MM.1S (cell line): ENCODE measurements around the gene CYTL1.

Experiments used
- DNase-seq: peaks from one replicate; pipeline ENCODE4 v3.0.0-alpha.2; 2015
- H2AFZ ChIP-seq: fragments of 300-600 bp; sonication (generic); 2 replicates; pipeline ENCODE4 v1.6.0; 2016; ENCODE audit warnings: antibody characterized with exemption, low read length
- H3F3A ChIP-seq: fragments of 300-600 bp; sonication (generic); 2 replicates; pipeline ENCODE4 v1.6.1; 2016; ENCODE audit warnings: mild to moderate bottlenecking, antibody characterized with exemption, low read length, moderate library complexity, mixed read lengths; ENCODE audit not compliant: insufficient read depth
- H3K27ac ChIP-seq: fragments of 300-600 bp; sonication (generic); 2 replicates; pipeline ENCODE4 v1.5.1; 2016; ENCODE audit warnings: mild to moderate bottlenecking, low read length
- H3K27me3 ChIP-seq: fragments of 300-600 bp; sonication (generic); replicated peaks from 2 replicates; pipeline ENCODE4 v1.6.0; 2016; ENCODE audit warnings: low read length; ENCODE audit not compliant: insufficient read depth
- H3K36me3 ChIP-seq: fragments of 300-600 bp; sonication (generic); replicated peaks from 2 replicates; pipeline ENCODE4 v1.6.1; 2016; ENCODE audit warnings: mild to moderate bottlenecking, low read length, mixed read lengths; ENCODE audit not compliant: insufficient read depth
- H3K4me1 ChIP-seq: fragments of 300-600 bp; sonication (generic); 2 replicates; pipeline ENCODE4 v1.6.1; 2016; ENCODE audit warnings: low read length, mixed read lengths
- H3K4me2 ChIP-seq: fragments of 300-600 bp; sonication (generic); 2 replicates; pipeline ENCODE4 v1.6.0; 2016; ENCODE audit warnings: low read depth, low read length
- H3K4me3 ChIP-seq: fragments of 300-600 bp; sonication (generic); 2 replicates; pipeline ENCODE4 v1.5.1; 2016; ENCODE audit warnings: low read length, mixed read lengths
- H3K79me2 ChIP-seq: fragments of 300-600 bp; sonication (generic); 2 replicates; pipeline ENCODE4 v1.6.1; 2016; ENCODE audit warnings: mixed run types, low read length, mixed read lengths
- H3K9ac ChIP-seq: fragments of 300-600 bp; sonication (generic); 2 replicates; pipeline ENCODE4 v1.6.1; 2016; ENCODE audit warnings: low read length, mixed read lengths
- H3K9me2 ChIP-seq: fragments of 300-600 bp; sonication (generic); replicated peaks from 2 replicates; pipeline ENCODE4 v1.6.1; 2016; ENCODE audit warnings: mild to moderate bottlenecking, low read length, mixed read lengths; ENCODE audit not compliant: insufficient read depth
- H3K9me3 ChIP-seq: fragments of 300-600 bp; sonication (generic); replicated peaks from 2 replicates; pipeline ENCODE4 v1.6.1; 2016; ENCODE audit warnings: mild to moderate bottlenecking, low read length, mixed read lengths; ENCODE audit not compliant: insufficient read depth
- H4K20me1 ChIP-seq: fragments of 300-600 bp; sonication (generic); 2 replicates; pipeline ENCODE4 v1.6.1; 2016; ENCODE audit warnings: mild to moderate bottlenecking, low read length, moderate library complexity, mixed read lengths; ENCODE audit not compliant: insufficient read depth
- EZH2 ChIP-seq: fragments of 300-600 bp; sonication (generic); optimal IDR thresholded peaks from 2 replicates; pipeline ENCODE3; 2017; ENCODE audit warnings: low read depth, mild to moderate bottlenecking, antibody characterized with exemption, low read length, mixed read lengths
- EZH2phosphoT487 ChIP-seq: fragments of 300-600 bp; sonication (generic); IDR thresholded peaks from 2 replicates; pipeline ENCODE4 v1.6.1; 2018; ENCODE audit warnings: antibody characterized with exemption, low read length
- TF ChIP-seq, protein P1 (sequence below): fragments of 300-600 bp; sonication (generic); IDR thresholded peaks from 2 replicates; pipeline ENCODE4 v1.5.1; 2016; ENCODE audit warnings: antibody characterized with exemption, low read length, mixed read lengths

Gene CYTL1

DNA sequence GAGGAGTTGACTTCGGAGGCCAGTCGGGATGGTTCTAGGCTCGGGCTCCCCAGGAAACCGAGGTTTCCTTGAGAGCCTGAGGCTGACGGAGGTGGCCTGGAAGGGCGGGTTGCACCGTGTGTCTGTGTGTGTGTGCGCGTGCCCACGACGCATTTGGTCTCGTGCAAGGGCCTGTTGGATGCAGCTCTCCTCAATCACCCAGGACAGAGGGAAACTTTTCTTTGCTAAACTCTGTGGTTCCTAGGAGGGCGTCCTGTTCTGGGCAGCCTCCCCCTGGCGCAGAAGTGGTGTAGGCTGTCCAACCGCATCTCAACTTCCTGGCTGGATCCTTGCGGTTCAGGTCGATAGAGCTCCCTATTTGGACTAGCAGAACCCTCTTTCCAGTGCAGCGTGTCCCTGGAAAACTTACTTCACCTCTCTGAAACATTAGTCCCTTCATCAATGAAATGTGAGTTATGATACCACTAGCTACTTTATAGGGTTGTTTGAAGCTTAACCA, 33.0 kb upstream of the CYTL1 start:
- H3K4me3 ChIP-seq, result no peak overlapping the region

DNA sequence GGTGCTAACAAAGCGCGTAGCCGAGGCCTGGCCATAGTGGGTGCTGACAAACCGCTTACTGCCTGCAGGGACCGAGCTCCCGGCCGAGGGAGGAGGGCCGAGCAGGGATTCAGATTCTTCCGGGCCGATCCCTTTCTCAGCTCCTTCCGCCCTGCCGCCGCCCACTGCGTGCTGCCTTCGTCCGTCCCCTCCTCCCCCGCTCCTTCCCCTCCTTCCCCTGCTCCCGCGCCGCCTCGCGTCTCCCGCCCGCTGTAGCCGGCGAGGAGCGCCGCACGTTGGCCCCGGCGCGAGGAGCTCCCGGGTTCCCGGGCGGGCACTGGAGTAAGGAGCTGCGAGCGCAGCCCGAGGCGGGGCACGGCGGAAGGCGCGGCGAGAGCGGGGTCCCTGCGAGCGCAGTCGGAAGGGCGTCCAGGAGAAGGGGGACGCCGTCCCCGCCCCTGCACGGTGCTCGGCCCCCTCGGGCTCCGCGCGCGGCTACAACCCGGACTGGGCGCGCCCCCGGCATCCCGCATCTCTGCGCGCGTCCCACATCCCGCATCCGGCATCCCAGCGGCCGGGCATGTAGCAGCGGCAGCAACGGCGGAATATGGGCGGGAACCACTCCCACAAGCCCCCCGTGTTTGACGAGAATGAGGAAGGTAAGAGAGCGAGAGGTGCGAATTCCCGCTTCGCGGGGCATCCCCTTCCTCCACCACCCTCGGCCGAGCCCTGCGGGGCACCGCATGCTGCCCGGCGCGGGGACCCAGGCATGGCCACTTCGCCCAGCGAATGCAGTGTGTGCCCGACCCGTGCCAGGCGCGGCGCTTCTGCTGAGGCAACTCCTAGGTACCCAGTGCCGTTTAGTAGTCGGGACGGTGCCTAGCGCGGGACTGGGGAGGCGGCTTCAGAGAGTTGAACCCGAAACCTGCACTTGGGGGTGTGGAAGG, 32.3 kb upstream of the CYTL1 start, which contains the start of gene STK32B:
STK32B (plus strand) TSS at position 203 of the 926 bp plus-strand sequence.
- peak; percentile 55 for DNase-seq
- peak within 1 kb of the TSS; percentile 70 for H3K4me3 ChIP-seq
- no peaks in the 10 kb centered on the region for H3K27me3 ChIP-seq
- TF ChIP-seq EZH2phosphoT487 (no peak), EZH2 (no peak)
- TF ChIP-seq, protein P1, sequence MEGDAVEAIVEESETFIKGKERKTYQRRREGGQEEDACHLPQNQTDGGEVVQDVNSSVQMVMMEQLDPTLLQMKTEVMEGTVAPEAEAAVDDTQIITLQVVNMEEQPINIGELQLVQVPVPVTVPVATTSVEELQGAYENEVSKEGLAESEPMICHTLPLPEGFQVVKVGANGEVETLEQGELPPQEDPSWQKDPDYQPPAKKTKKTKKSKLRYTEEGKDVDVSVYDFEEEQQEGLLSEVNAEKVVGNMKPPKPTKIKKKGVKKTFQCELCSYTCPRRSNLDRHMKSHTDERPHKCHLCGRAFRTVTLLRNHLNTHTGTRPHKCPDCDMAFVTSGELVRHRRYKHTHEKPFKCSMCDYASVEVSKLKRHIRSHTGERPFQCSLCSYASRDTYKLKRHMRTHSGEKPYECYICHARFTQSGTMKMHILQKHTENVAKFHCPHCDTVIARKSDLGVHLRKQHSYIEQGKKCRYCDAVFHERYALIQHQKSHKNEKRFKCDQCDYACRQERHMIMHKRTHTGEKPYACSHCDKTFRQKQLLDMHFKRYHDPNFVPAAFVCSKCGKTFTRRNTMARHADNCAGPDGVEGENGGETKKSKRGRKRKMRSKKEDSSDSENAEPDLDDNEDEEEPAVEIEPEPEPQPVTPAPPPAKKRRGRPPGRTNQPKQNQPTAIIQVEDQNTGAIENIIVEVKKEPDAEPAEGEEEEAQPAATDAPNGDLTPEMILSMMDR, result no peak
- H3K4me2 ChIP-seq, result peak within 1 kb of the TSS; percentile 99
- H3K4me1 ChIP-seq, result no peaks in the 10 kb centered on the region
- no peaks in the 10 kb centered on the region for H3F3A ChIP-seq
- H4K20me1 ChIP-seq, result no peaks in the 10 kb centered on the region
- no peak within 1 kb of the TSS for H3K27ac ChIP-seq
- no peaks in the 10 kb centered on the region for H3K36me3 ChIP-seq
- H3K9ac ChIP-seq, result peak within 1 kb of the TSS; percentile 47; the same call in 1 of the 2 replicates
- no peaks in the 10 kb centered on the region for H3K9me2 ChIP-seq
- peak within 1 kb of the TSS; percentile 95 for H2AFZ ChIP-seq
- no peaks in the 10 kb centered on the region for H3K9me3 ChIP-seq
- H3K79me2 ChIP-seq, result no peaks in the 10 kb centered on the region

More for the DNA sequence above, 33.0 kb upstream of the CYTL1 start:
- Histone ChIP-seq H3K36me3 (no peaks in the 10 kb centered on the region), H3K9me2 (no peaks in the 10 kb centered on the region), H3K79me2 (no peaks in the 10 kb centered on the region), H3K9me3 (no peaks in the 10 kb centered on the region), H2AFZ (no peak overlapping the region), H3K4me1 (no peaks in the 10 kb centered on the region), H4K20me1 (no peaks in the 10 kb centered on the region), H3K27me3 (no peaks in the 10 kb centered on the region), H3F3A (no peaks in the 10 kb centered on the region), H3K4me2 (no peak overlapping the region), H3K9ac (no peak overlapping the region), H3K27ac (no peak overlapping the region)
- DNase-seq, result no peak
- TF ChIP-seq EZH2phosphoT487 (no peak), EZH2 (no peak)
- TF ChIP-seq, protein P1, result no peak

DNA sequence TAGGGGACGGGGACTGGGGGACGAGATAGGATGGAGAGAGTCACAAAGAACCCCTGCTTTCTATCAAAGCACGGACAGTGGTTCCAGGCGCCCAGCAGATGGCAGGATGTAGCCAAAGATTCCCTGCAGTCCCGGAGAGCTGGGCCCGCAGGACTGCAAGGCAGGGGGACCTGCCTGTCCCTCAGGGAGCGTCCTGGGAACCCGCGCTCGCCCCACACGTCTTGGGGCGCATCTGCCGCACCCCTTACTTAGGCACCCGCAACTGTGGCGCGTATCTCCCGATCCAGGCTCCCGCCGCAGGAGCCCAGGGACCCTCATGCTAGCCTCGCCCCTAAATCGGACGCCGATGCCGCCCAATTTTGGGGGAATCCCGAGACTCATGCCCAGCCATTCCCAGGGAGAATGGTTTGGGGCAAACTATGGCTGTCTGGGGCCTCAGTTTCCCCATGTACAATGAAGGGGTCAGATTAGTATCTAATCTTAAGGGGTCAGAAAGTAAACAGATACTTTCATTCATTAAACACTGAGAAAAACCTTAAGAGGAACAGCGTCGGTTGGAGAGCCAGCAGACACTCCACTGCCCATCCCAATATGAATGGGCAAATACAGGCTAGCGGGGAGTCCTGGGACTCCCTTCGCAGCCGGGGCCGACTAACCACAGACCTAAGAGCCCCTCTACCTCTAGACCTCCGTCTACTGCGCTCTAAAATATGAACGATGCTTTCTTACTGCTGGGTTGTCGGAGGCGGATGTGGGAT, 31.4 kb upstream of the CYTL1 start:
- Histone ChIP-seq H3K27ac (no peak overlapping the region), H3F3A (no peaks in the 10 kb centered on the region), H3K9me2 (no peaks in the 10 kb centered on the region), H3K36me3 (no peaks in the 10 kb centered on the region), H3K4me2 (peak overlapping the region; percentile 99), H3K9ac (peak overlapping the region; percentile 47; the same call in 1 of the 2 replicates), H4K20me1 (no peaks in the 10 kb centered on the region), H3K27me3 (no peaks in the 10 kb centered on the region), H3K9me3 (no peaks in the 10 kb centered on the region), H3K4me1 (no peaks in the 10 kb centered on the region), H3K4me3 (peak overlapping the region; percentile 70), H3K79me2 (no peaks in the 10 kb centered on the region), H2AFZ (peak overlapping the region; percentile 95)
- TF ChIP-seq, protein P1, result peak; percentile 71
- TF ChIP-seq EZH2, result no peak
- DNase-seq, result peak; percentile 75
